HEK293 (cell line): ENCODE results near the gene PDCD4.

Source experiments
- CTCF ChIA-PET: fragments of 350-600 bp; formaldehyde crosslinking; extraction: SDS; loops from one replicate; lab custom pipeline; 2021; ENCODE audit warnings: antibody characterized with exemption; lab: Yijun Ruan, JAX
- POLR2A ChIA-PET: fragments of 300-600 bp; formaldehyde crosslinking; extraction: SDS; loops from one replicate; lab custom pipeline; 2020; ENCODE audit warnings: antibody characterized with exemption, inconsistent platforms; lab: Yijun Ruan, JAX
- H3K27ac ChIP-seq: fragments of 200-500 bp; sonication (Bioruptor generic); 2 replicates; pipeline ENCODE4 v1.5.1; 2014; ENCODE audit warnings: low read depth, low read length, control low read depth, inconsistent platforms; ENCODE audit errors: extremely low read depth
- H3K36me3 ChIP-seq, 2 experiments: fragments of 200-500 bp in 1 of 2; sonication (Bioruptor generic) in 1 of 2; 1 replicate in 1 of 2; 2 replicates in 1 of 2; pipeline ENCODE4 v1.5.1; 2014 to 2017; ENCODE audit warnings: inconsistent platforms in 2 of 2, low read length in 2 of 2; ENCODE audit not compliant: control insufficient read depth in 2 of 2, insufficient read depth in 1 of 2
- H3K4me1 ChIP-seq: fragments of 200-500 bp; sonication (Bioruptor generic); 2 replicates; pipeline ENCODE4 v1.5.1; 2014; ENCODE audit warnings: mild to moderate bottlenecking, low read length, inconsistent platforms; ENCODE audit not compliant: control insufficient read depth, insufficient read depth
- H3K4me3 ChIP-seq: 2 replicates; pipeline ENCODE4 v1.5.1; 2011; ENCODE audit warnings: low read depth, mild to moderate bottlenecking, control low read depth, low read length, moderate library complexity
- H3K9me3 ChIP-seq: fragments of 200-500 bp; sonication (Bioruptor generic); 2 replicates; pipeline ENCODE4 v1.5.1; 2014; ENCODE audit warnings: low read depth, low read length, inconsistent platforms; ENCODE audit not compliant: control insufficient read depth, insufficient read depth
- HOXC10 ChIP-seq: sonication (generic); formaldehyde crosslinking; IDR thresholded peaks from 2 replicates; pipeline ENCODE4 v1.8.1; 2023; ENCODE audit warnings: mild to moderate bottlenecking, missing genetic modification reagents
- HOXD13 ChIP-seq: sonication (generic); formaldehyde crosslinking; IDR thresholded peaks from 2 replicates; pipeline ENCODE4 v1.8.0; 2022; ENCODE audit warnings: missing genetic modification reagents, borderline replicate concordance
- PRDM1 ChIP-seq: fragments of 450-650 bp; formaldehyde crosslinking; IDR thresholded peaks from 2 replicates; pipeline ENCODE4; 2016; ENCODE audit warnings: missing biosample characterization, missing genetic modification characterization
- YY2 ChIP-seq: fragments of 450-650 bp; formaldehyde crosslinking; IDR thresholded peaks from 2 replicates; pipeline ENCODE4 v1.5.1; 2016; ENCODE audit warnings: missing biosample characterization, missing genetic modification characterization
- ZNF211 ChIP-seq: fragments of 450-650 bp; formaldehyde crosslinking; IDR thresholded peaks from 2 replicates; pipeline ENCODE4 v1.5.1; 2016; ENCODE audit warnings: low read depth, missing biosample characterization, missing genetic modification characterization
- ZNF366 ChIP-seq: fragments of 450-650 bp; formaldehyde crosslinking; conservative IDR thresholded peaks from 2 replicates; pipeline ENCODE4 v1.5.1; 2016; ENCODE audit warnings: missing biosample characterization, missing genetic modification characterization
- ZNF514 ChIP-seq: fragments of 450-650 bp; formaldehyde crosslinking; IDR thresholded peaks from 2 replicates; pipeline ENCODE4 v1.5.1; 2016; ENCODE audit warnings: missing biosample characterization, missing genetic modification characterization
- ZNF596 ChIP-seq: fragments of 450-650 bp; IDR thresholded peaks from 2 replicates; pipeline ENCODE4 v1.5.0; 2018; ENCODE audit warnings: missing biosample characterization, mild to moderate bottlenecking, missing genetic modification characterization, moderate library complexity
- TF ChIP-seq, protein P1 (sequence below): fragments of 450-650 bp; formaldehyde crosslinking; IDR thresholded peaks from 2 replicates; pipeline ENCODE4 v1.5.1; 2017; ENCODE audit warnings: missing biosample characterization, missing genetic modification characterization
- TF ChIP-seq, protein P2 (sequence below): fragments of 450-650 bp; formaldehyde crosslinking; IDR thresholded peaks from 2 replicates; pipeline ENCODE4 v1.5.1; 2016; ENCODE audit warnings: missing biosample characterization, missing genetic modification characterization, borderline replicate concordance
- TF ChIP-seq, protein P3 (sequence below): fragments of 450-650 bp; formaldehyde crosslinking; IDR thresholded peaks from 2 replicates; pipeline ENCODE4 v1.5.1; 2016; ENCODE audit warnings: missing biosample characterization, missing genetic modification characterization
- TF ChIP-seq, protein P4 (sequence below): fragments of 450-650 bp; formaldehyde crosslinking; IDR thresholded peaks from 2 replicates; pipeline ENCODE4 v1.5.1; 2016; ENCODE audit warnings: missing biosample characterization, missing genetic modification characterization

The PDCD4 gene

DNA sequence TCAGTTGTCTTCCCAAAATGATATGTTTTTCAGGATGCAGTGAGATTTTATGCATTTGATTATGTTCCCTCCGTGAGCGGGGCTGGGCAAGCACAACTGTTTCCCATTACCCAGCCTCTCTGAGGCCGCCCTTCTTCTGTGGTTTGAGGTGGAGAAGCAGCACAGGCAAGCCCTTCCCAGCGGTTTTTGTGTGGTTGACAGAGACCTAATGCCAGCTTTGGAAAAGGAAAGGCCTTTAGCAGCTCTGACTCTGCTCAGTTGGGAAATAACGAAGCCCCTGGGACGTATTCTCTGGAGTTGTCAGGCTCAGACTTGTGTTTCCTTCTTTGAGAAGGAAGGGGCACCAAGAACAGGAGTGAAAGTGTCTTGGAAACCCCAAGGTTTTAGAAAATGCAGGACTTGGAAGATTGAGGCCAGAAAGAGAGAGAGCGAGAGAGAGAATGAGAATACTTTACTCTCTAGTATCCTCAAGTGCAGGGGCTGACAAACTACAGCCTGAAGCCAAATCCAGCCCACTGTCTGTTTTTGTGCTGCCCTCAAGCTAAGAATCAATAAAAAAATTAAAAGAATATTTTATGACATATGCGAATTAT is 20.6 kb upstream of the PDCD4 start:
- no peaks in the 10 kb centered on the region for H3K36me3 ChIP-seq
- no peaks in the 10 kb centered on the region for H3K4me1 ChIP-seq
- POLR2A ChIA-PET, result no interaction called here
- H3K27ac ChIP-seq, result no peak overlapping the region
- H3K4me3 ChIP-seq, result no peak overlapping the region
- TF ChIP-seq ZNF366 (tag by site-specific recombination), result no peak
- TF ChIP-seq, protein P1, sequence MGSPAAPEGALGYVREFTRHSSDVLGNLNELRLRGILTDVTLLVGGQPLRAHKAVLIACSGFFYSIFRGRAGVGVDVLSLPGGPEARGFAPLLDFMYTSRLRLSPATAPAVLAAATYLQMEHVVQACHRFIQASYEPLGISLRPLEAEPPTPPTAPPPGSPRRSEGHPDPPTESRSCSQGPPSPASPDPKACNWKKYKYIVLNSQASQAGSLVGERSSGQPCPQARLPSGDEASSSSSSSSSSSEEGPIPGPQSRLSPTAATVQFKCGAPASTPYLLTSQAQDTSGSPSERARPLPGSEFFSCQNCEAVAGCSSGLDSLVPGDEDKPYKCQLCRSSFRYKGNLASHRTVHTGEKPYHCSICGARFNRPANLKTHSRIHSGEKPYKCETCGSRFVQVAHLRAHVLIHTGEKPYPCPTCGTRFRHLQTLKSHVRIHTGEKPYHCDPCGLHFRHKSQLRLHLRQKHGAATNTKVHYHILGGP (tag by site-specific recombination), result no peak
- no peak for TF ChIP-seq HOXC10 (CRISPR knock-in tag)
- TF ChIP-seq, protein P2, sequence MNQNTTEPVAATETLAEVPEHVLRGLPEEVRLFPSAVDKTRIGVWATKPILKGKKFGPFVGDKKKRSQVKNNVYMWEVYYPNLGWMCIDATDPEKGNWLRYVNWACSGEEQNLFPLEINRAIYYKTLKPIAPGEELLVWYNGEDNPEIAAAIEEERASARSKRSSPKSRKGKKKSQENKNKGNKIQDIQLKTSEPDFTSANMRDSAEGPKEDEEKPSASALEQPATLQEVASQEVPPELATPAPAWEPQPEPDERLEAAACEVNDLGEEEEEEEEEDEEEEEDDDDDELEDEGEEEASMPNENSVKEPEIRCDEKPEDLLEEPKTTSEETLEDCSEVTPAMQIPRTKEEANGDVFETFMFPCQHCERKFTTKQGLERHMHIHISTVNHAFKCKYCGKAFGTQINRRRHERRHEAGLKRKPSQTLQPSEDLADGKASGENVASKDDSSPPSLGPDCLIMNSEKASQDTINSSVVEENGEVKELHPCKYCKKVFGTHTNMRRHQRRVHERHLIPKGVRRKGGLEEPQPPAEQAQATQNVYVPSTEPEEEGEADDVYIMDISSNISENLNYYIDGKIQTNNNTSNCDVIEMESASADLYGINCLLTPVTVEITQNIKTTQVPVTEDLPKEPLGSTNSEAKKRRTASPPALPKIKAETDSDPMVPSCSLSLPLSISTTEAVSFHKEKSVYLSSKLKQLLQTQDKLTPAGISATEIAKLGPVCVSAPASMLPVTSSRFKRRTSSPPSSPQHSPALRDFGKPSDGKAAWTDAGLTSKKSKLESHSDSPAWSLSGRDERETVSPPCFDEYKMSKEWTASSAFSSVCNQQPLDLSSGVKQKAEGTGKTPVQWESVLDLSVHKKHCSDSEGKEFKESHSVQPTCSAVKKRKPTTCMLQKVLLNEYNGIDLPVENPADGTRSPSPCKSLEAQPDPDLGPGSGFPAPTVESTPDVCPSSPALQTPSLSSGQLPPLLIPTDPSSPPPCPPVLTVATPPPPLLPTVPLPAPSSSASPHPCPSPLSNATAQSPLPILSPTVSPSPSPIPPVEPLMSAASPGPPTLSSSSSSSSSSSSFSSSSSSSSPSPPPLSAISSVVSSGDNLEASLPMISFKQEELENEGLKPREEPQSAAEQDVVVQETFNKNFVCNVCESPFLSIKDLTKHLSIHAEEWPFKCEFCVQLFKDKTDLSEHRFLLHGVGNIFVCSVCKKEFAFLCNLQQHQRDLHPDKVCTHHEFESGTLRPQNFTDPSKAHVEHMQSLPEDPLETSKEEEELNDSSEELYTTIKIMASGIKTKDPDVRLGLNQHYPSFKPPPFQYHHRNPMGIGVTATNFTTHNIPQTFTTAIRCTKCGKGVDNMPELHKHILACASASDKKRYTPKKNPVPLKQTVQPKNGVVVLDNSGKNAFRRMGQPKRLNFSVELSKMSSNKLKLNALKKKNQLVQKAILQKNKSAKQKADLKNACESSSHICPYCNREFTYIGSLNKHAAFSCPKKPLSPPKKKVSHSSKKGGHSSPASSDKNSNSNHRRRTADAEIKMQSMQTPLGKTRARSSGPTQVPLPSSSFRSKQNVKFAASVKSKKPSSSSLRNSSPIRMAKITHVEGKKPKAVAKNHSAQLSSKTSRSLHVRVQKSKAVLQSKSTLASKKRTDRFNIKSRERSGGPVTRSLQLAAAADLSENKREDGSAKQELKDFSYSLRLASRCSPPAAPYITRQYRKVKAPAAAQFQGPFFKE (tag by site-specific recombination), result no peak
- 0 out of 2 replicates have a peak, but pooled peaks have one; percentile 16 for TF ChIP-seq ZNF596 (tag by site-specific recombination)
- TF ChIP-seq, protein P3, sequence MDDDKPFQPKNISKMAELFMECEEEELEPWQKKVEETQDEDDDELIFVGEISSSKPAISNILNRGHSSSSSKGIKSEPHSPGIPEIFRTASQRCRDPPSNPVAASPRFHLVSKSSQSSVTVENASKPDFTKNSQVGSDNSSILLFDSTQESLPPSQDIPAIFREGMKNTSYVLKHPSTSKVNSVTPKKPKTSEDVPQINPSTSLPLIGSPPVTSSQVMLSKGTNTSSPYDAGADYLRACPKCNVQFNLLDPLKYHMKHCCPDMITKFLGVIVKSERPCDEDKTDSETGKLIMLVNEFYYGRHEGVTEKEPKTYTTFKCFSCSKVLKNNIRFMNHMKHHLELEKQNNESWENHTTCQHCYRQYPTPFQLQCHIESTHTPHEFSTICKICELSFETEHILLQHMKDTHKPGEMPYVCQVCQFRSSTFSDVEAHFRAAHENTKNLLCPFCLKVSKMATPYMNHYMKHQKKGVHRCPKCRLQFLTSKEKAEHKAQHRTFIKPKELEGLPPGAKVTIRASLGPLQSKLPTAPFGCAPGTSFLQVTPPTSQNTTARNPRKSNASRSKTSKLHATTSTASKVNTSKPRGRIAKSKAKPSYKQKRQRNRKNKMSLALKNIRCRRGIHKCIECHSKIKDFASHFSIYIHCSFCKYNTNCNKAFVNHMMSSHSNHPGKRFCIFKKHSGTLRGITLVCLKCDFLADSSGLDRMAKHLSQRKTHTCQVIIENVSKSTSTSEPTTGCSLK (tag by site-specific recombination), result no peak
- CTCF ChIA-PET, result interaction anchor here (0.8 kb wide), 1 partner anchor 11 kb away, joined by 3 read pairs; no protein-coding TSS in a partner anchor
- no peaks in the 10 kb centered on the region for H3K9me3 ChIP-seq

DNA sequence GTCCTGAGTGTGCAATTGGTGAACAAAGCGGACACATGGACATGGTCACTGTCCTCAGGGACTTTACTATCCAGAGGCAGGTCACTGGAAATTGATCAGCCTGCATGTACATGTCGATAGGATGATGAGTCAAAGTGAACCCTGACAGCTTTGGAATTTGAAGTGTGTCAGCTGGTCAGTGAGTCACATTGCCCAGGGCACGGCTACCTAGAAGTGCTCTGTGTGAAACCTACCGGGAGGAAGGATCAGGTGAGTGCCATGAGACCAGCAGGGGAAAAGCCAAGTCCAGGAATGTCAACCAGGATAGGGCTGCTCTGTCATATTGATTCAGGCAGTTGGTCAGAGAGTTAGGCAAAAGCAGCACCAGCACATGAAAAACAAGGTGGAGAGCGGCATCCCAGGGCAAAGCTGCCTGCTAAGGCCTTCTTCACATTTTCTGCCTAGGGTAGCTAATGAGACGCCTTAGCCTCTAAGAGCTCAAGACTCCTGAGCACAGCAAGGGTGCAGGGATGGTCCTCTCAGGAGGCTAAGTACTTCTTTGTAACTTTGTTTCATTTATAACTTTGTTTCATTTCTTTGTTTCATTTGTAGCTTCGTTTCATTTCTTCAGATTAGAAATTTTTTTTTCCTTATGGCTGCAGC is 19.4 kb upstream of the PDCD4 start:
- no peaks in the 10 kb centered on the region for H3K36me3 ChIP-seq
- ChIA-PET CTCF (interaction anchor here (0.8 to 0.9 kb wide), 2 partner anchors 12 to 41 kb away, joined by 3 to 4 read pairs; no protein-coding TSS in a partner anchor), POLR2A (interaction anchor here (1.1 kb wide), 1 partner anchor 19 kb away, joined by 3 read pairs; the partner anchor contains the start of gene PDCD4)
- TF ChIP-seq, protein P4, sequence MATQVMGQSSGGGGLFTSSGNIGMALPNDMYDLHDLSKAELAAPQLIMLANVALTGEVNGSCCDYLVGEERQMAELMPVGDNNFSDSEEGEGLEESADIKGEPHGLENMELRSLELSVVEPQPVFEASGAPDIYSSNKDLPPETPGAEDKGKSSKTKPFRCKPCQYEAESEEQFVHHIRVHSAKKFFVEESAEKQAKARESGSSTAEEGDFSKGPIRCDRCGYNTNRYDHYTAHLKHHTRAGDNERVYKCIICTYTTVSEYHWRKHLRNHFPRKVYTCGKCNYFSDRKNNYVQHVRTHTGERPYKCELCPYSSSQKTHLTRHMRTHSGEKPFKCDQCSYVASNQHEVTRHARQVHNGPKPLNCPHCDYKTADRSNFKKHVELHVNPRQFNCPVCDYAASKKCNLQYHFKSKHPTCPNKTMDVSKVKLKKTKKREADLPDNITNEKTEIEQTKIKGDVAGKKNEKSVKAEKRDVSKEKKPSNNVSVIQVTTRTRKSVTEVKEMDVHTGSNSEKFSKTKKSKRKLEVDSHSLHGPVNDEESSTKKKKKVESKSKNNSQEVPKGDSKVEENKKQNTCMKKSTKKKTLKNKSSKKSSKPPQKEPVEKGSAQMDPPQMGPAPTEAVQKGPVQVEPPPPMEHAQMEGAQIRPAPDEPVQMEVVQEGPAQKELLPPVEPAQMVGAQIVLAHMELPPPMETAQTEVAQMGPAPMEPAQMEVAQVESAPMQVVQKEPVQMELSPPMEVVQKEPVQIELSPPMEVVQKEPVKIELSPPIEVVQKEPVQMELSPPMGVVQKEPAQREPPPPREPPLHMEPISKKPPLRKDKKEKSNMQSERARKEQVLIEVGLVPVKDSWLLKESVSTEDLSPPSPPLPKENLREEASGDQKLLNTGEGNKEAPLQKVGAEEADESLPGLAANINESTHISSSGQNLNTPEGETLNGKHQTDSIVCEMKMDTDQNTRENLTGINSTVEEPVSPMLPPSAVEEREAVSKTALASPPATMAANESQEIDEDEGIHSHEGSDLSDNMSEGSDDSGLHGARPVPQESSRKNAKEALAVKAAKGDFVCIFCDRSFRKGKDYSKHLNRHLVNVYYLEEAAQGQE (tag by site-specific recombination), result peak; percentile 45; the same call in 1 of the 2 replicates
- TF ChIP-seq ZNF211 (tag by site-specific recombination), result no peak
- TF ChIP-seq ZNF514 (tag by site-specific recombination), result no peak
- TF ChIP-seq YY2 (tag by site-specific recombination), result no peak
- TF ChIP-seq HOXD13, result no peak
- no peak for TF ChIP-seq PRDM1 (tag by site-specific recombination)
- H3K4me3 ChIP-seq, result no peak overlapping the region
- no peaks in the 10 kb centered on the region for H3K9me3 ChIP-seq
- H3K27ac ChIP-seq, result no peak overlapping the region
- H3K4me1 ChIP-seq, result peaks cover 3% of the 10 kb centered on the region
